Measurements from ENCODE around the gene CCNB1IP1.
A peak's percentile ranks its signal among the peaks of the same experiment; 100 is the strongest.
"Not testable (repeated sequence)": the region's sequence is repeated elsewhere in the genome, so short reads cannot be mapped to it uniquely, and the experiment has no call there.

The CCNB1IP1 gene

DNA sequence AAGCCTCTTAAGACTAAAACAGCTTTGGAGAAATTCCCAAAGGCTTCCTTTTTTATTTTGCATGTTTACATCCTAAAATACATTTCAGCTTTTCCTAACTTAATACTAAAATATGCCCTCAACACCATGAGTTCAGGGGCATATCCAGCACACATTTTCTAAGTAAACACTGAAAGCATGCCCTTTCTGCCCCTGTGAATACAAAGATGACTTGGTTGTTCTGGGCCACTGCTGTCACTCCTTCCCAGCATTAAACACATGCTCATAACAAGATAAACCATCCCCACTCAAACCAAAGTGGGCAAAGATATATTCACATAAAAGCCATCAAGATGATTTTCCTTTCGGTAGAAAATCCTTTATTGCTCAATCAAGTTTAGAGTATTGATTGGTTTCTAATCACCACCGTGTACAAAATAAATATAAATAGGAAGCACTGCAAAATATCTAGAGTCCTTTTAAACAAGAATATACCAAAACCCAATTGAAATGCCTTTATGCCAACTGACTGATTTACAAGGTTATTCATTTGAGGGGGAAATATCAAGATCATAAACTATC is 1.9 kb downstream of the CCNB1IP1 start:
- DNase-seq (ENCODE audit: low read depth), result no peak

- DNase-seq (ENCODE audit: low read depth), result no peak
Observed at GRCh38 chr14:20329355-20329754, 3.7 kb downstream of the CCNB1IP1 start.

DNA sequence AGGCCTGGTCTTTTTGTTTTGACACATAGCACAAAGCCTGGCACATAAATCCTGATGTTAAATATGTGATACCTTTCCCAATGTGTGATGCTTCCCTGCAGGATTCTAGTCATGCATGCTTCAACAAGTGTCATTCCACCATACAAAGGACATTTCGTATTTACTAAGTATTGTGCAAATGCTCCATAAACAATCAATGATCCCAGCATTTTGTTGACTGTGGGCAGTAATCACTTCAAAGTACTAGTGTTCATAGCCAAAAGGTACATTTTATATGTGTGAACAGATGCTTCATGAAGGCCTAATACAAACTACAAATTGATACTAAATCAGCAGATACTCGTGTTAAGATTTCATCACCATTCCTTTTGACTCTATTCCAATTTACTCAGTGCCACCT is 4.4 kb downstream of the CCNB1IP1 start:
- no peak for DNase-seq (ENCODE audit: low read depth)

DNA sequence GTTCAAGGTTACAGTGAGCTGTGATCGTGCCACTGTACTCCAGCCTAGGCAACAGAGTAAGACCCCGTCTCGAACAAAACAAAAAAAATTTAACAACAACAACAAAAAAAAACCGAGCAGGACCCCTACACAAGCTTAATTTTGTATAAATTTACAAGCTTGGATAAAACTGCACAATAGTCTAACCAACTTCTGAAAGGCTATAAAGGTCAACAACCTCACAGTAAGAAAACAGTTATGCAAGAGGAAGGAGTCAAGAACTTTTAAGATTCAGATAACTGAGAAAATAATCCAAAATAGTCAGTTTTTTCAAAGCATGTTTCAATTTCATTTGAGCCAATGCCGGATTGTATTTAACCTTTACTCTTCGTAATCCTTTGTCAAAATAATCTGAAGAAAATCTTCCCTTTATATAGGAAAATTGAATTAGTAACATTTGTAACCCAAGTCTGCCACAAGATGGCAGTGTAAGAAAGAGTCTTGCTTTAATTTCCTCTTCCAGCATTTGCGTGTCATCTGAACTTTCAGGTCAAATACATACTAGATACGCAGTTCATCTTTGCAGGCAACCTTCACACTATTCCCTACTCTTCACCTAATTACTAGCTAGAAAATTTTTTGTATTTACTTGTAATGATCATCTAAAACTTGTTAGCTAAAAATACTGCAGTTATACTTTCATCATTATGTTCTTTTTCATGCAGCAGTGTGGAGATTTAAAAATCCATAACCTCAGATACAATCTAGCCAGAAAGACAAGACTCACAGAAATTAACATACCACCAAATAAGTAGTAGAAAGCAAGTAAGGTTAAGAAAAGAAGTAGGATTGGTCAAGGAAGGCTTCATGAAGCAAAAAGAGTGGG is 5.8 kb downstream of the CCNB1IP1 start:
- DNase-seq (ENCODE audit: low read depth), result no peak

GRCh38 chr14:20317720-20318119 is 15.4 kb downstream of the CCNB1IP1 start:
- no peak for DNase-seq (ENCODE audit: low read depth)

GRCh38 chr14:20314026-20314425 is 19.1 kb downstream of the CCNB1IP1 start:
- DNase-seq (ENCODE audit: low read depth), result no peak

DNA sequence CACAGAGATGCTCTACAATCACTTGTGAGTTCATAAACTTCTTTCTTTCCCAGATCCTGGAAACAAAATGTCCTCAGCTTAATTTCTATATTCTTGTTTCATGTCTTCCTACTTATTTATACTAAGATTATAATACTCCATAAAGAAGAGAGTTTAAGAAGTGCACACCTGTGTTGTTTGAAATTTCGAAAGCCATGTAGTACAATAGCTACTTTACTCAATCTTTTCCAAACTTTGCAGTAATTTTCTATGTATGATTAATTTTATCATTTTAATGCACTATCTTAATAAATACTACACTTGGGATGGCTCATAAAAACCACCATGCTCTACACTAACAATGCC is 27.0 kb downstream of the CCNB1IP1 start:
- no peak for DNase-seq (ENCODE audit: low read depth)

DNA sequence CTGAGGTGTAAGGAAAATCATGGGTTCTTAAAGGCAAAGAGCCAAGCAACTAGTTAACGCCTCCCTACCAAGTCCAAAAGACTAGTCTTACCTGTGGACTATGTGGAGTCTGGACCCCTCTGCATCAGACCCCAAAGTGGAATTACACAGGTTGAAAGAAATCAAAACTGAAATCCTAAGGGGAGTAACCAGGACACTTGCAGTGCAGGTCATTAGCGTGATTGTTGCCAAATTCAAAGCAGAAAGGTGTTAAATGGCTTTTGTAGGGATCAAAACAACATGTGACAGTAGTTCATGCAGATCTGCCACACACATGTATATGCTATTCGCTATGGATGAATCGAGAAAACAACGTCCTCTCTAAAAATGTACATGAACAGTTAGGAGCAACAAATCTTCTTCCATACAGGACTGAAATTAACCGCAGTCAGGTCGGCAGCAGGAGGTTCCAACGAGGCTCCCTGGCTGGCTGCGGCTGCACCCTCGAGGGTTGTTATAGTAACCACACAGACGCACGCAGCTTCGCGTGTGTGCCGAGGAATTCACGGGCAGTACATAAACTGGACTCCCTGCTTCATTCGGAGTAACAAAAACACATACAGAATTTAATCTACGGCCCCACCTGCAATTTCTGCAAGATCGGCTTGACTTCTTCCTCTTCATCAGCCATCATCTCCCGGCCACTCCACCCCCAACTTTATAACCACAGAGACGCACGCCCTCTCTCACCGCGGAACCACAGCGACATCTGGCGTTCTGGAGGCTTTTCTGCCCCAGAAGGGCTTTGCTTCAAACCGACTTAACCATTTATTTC is 27.6 kb downstream of the CCNB1IP1 start, which contains the start of gene TTC5:
Gene TTC5 (minus strand): TSS at position 687 of the 814 bp plus-strand sequence. CDS start 14 bp downstream, at position 673.
- peak; percentile 89 for DNase-seq (ENCODE audit: low read depth)

GRCh38 chr14:20302042-20302755 is 30.9 kb downstream of the CCNB1IP1 start:
- no peak for DNase-seq (ENCODE audit: low read depth)

DNA sequence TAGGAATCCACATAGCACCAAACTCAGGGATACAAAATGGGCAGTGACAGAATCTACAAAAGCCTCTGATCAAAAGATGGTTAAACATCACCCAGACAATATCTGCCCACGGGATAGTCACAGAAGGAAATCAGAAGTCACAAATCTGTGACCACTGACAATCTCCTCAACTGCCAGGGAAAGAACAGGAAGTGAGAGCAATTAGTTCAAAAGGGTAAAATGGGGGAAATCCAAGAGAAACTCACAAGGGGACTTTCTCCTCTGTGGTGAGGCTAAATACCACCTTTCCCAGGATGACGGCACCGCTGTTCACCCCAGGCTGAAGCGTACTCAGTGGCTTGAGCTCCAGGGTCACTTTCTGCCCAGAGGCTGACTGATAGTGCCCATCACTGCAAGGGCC is 38.0 kb downstream of the CCNB1IP1 start:
- DNase-seq (ENCODE audit: low read depth), result no peak

GRCh38 chr14:20294636-20295035 is 38.4 kb downstream of the CCNB1IP1 start:
- DNase-seq (ENCODE audit: low read depth), result no peak

- not testable (repeated sequence) for DNase-seq (ENCODE audit: low read depth)
Observed at GRCh38 chr14:20281998-20282397, 51.1 kb downstream of the CCNB1IP1 start.

DNA sequence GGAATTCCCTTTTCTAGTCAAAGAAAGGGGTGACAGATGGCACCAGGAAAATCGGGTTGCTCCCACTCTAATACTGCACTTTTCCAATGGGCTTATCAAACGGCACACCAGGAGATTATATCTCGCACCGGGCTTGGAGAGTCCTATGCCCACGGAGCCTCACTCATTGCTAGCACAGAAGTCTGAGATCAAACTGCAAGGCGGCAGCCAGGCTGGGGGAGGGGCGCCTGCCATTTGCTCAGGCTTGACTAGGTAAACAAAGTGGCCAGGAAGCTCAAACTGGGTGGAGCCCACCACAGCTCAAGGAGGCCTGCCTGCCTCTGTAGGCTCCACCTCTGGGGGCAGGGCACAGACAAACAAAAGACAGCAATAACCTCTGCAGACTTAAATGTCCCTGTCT is 52.8 kb downstream of the CCNB1IP1 start:
- not testable (repeated sequence) for DNase-seq (ENCODE audit: low read depth)

DNA sequence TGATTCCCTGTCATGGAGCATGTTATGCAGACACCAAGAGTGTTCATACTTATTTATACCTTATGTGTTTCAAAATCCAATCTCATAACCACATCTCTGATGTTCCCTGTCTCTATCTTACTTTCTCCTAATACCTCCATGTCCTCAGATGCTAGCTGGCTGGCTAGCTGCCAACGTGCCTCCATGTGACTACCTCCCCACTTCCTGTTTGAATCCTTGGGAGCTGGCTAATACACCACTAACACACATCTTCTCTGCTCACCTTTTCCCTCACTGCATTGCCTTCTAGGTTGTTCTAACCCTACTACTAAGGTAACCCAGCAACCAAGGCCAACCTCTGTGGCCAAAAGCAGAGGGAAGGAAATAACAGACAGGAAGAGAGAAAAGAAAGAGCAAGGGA is 54.7 kb downstream of the CCNB1IP1 start:
- no peak for DNase-seq (ENCODE audit: low read depth)

DNA sequence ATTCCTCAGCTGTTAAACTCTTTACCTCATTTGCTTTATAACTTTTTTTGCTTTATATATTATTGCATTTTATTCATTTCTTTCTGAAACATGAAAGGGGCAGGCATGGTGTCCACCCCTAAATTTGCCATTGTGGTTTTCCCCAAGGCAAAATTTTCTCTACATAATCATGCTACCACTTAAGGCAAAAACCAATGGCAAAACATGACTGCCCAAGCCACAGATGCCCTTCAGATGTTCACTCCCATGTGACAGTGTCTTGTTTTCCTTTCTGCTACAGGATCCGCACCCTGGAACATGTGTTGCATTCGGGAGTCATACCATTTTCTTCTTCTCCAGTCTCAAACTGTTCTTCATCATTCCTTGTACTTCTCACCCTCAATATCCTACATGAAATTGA is 55.7 kb downstream of the CCNB1IP1 start:
- no peak for DNase-seq (ENCODE audit: low read depth)

DNA sequence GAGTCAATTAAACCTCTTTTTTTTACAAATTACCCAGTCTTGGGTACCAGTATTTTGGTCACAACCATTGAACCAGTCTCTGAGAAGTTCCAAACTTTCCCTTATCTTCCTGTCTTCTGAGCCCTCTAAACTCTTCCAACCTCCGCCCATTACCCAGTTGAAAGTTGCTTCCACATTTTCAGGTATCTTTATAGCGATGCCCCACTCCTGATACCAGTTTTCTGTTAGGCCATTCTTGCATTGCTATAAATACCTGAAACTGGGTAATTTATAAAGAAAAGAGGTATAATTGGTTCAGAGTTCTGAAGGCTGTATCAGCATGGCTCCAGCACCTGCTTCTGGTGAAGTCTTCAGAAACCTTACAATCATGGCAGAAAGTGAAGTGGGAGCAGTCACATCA is 59.0 kb downstream of the CCNB1IP1 start:
- DNase-seq (ENCODE audit: low read depth), result no peak

- not testable (repeated sequence) for DNase-seq (ENCODE audit: low read depth)
Observed at GRCh38 chr14:20264361-20264760, 68.7 kb downstream of the CCNB1IP1 start.

- no peak for DNase-seq (ENCODE audit: low read depth)
Observed at GRCh38 chr14:20262642-20263128, 70.4 kb downstream of the CCNB1IP1 start.
